HG02870 (cell line): ENCODE results near the gene DGKQ.
A peak's percentile ranks its signal among the peaks of the same experiment; 100 is the strongest.

Experiments
- ATAC-seq: cut with Tn5 transposase; IDR thresholded peaks from one replicate; pipeline ENCODE4 v1.9.1; 2021; ENCODE audit warnings: mild to moderate bottlenecking, moderate library complexity; ENCODE audit not compliant: unreplicated experiment

The DGKQ gene, protein sequence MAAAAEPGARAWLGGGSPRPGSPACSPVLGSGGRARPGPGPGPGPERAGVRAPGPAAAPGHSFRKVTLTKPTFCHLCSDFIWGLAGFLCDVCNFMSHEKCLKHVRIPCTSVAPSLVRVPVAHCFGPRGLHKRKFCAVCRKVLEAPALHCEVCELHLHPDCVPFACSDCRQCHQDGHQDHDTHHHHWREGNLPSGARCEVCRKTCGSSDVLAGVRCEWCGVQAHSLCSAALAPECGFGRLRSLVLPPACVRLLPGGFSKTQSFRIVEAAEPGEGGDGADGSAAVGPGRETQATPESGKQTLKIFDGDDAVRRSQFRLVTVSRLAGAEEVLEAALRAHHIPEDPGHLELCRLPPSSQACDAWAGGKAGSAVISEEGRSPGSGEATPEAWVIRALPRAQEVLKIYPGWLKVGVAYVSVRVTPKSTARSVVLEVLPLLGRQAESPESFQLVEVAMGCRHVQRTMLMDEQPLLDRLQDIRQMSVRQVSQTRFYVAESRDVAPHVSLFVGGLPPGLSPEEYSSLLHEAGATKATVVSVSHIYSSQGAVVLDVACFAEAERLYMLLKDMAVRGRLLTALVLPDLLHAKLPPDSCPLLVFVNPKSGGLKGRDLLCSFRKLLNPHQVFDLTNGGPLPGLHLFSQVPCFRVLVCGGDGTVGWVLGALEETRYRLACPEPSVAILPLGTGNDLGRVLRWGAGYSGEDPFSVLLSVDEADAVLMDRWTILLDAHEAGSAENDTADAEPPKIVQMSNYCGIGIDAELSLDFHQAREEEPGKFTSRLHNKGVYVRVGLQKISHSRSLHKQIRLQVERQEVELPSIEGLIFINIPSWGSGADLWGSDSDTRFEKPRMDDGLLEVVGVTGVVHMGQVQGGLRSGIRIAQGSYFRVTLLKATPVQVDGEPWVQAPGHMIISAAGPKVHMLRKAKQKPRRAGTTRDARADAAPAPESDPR

DNA sequence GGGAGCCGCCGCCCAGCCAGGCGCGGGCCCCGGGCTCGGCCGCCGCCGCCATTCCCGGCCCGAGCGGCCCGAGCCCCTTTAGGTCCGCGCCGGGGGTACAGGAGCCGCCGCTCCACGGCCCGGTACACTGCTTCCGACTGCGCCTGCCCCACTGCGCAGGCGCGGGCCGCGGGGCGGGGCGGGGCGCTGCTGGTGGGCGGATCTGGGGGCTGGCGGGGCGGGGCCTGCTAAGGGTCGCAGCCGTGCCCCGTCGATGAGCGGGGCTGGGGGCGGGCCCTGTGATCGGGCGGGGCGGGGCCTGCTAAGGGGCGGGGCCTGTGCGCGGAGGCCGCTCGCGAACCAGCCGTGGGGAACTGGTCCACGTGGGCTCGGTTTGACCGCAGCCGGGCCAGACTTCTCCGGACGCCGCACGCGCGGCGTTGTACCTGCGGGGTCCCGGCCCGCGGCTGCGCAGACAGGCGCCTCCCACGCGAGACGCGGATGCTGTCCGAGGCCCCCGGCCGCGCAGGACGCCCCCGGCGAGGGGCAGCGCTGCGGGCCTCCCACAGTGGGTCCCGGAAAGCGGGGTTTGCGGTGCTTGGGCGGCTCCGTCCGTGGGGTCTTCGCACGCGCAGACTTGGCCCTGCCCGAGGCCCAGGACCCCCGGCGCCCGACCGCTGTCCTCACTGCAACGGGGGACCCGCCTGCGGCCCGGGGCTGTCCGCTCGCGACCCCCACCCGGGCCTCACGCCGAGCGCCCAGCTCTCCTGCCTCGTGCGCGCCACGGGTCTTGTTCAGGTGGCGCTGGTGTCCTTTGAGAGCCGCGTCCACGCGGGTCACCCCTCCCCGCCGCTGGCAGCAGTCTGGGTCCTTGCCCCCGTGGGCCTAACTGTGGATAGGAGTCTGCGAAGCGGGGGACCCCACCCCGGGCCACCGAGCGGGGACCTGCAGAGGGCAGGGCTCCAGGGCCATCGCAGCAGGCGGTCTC lies at the start of gene DGKQ:
DGKQ (minus strand) TSS at position 139 of the 967 bp plus-strand sequence; CDS start at position 52, 87 bp downstream.
- peak; percentile 68 for ATAC-seq

DNA sequence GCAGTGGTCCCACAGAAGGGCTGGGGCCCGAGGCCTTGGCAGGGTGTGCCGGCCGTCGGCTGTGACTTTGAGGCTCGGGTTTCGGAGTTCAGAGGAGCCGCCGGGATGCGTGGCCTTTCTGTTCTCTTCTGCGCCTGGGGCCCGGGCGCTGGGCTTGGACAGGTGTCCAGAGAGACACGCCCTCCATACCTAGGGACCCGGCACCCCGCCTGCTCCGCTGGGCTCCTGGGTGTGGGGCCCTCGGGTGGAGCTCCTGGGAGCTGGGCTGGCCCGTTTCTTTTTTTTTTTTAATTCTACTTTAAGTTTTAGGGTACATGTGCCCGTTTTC lies 49.3 kb upstream of the DGKQ start:
- no peak for ATAC-seq

DNA sequence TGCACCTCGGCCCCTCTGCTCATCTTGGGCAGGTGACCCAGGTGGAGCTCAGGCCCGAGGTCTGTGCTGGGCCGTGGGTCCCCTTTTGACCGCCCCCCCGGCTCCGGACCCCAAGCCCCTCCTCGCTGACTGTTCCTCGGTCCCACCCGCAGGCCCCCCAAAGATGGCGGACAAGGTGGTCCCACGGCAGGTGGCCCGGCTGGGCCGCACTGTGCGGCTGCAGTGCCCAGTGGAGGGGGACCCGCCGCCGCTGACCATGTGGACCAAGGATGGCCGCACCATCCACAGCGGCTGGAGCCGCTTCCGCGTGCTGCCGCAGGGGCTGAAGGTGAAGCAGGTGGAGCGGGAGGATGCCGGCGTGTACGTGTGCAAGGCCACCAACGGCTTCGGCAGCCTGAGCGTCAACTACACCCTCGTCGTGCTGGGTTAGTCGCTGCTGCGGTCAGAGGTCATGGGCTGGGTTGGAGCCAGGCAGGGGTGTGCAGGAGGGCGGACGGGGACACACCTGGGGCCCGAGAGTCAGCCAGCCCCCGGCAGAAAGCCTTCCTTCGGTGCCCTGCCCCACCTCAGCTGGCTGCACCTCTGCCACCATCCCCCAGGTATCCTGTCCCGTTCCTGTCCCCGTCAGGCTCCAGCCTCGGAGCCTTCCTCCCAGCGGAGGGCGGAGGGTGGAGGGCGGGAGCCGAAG lies 48.8 kb upstream of the DGKQ start:
- ATAC-seq, result no peak

DNA sequence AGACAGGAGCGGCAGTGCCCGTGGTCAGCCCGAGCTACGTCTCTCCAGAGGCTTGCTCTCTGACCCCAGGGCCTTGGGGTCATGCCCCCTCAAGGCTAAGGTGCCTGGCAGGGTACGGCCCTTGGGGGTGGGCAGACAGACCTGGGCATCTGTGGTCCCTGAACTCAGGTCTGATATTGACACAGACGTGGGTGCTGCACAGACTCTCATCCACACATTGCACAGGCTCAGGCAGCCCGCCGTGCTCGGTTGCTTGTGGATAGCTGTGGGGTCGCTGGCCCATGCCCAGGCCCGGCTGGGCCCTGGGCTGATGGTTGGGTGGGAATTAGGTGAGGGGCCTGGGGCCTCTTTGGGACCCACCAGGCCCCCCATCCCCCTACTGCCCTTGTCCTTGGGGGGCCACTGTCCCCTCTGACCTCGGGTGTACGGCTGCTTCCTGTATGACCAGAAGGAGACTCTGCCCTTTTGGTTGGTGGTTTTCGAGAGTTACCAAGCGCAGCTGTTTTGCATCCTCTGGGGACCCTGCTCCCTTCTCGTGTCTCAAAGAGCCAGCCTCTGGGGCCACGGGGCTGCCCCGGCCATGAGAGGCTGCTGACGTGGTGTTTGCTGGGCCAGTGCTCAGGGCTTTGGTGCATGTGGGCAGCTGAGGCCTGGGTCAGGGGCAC lies 48.1 kb upstream of the DGKQ start:
- peak; percentile 58 for ATAC-seq

DNA sequence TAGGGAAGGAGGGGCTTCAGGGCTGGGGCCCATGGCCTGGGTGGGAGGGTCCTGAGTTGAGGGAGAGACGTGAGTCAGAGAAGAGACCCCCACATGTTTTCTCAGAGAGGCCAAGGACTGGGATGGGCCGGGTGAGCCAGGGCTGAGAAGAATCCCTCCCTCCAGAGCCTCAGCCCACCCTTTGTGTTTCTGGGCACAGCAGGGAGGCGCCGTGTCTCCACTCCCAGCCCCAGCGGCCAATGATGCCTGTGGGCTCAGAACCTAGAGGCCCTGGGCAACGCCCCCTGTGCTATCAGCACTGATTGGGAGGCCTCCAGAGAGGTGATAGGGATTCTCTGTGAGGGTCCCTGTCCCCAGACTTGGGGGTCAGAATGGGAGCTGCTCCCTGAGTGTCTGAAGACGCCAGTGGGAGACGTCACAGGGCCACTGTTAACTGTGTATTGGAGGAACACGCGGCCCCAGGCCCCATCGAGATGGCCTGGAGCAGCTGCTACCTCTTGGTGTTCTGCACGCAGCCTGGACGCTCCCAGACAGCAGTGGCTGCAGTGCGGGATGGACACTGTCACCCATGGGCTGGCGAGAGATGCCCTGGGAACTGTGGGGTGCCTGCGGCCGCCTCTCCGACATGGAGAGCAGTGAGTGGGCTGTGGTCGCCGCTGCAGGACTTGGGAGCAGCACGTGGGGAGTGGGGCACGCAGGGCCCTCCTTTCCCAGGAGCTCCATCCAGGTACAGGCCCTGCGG lies 46.5 kb upstream of the DGKQ start:
- no peak for ATAC-seq

DNA sequence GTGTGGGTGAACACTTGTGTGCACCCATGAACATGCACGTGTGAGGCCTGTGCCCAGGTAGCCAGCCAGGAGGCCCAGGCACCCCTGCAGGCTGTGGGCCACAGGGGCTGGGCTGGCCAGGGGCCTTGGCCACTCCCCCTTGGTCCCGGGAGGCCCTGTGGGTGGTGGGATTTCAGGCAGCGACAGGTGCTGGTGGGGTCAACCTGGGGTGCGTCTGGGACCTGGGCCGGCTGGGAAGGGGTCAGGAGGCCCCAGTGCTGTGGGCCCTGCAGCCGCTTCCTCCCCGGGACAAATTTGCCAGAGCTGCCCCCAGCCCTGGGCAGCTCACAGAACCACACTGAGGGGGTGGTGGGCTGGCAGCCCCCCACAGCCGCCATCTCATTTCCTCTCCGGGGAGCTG lies 46.0 kb upstream of the DGKQ start:
- ATAC-seq, result no peak

DNA sequence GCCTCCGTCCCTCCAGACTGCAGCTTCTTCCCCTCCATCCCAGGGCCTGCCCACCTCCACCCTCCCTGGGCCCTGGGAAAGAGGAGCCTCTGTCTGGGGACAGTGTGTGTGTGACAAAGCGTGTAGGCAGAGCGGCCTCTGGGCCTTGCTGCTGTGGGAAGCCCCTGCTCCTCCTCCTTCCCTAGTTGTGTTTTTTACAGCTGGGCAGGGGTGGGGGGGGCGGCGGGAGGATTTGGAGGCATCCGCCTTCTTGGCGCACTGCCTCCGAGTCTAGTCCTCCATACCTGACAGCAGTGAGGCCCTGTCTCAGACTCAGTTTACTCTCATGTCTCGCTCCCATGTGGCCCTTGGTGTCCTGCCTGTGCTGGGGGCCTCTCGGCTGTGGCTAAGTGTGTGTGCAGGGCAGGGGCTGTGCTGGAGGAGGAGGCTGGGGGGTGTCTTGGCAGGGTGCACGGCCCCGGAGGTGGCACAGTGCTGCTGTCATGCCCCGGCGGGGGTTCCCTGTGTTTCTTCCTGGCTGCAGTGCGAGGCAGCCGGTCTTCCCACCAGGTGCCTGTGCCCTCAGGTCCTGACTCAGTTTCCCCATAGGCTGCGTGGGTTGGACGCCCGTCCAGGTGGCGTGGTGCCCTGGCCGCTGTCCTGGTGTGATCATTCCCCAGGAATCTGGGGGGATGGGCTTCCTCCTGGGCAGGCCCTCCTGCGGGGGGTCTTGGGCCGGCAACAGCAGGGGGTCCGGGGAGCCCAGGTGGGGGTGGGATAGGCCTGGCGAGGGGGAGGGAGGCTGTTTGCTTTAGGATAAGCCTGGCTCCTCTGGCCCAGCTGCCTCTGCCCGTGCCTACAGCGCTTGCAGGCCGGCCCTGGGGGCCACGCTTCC lies 45.0 kb upstream of the DGKQ start:
- no peak for ATAC-seq

DNA sequence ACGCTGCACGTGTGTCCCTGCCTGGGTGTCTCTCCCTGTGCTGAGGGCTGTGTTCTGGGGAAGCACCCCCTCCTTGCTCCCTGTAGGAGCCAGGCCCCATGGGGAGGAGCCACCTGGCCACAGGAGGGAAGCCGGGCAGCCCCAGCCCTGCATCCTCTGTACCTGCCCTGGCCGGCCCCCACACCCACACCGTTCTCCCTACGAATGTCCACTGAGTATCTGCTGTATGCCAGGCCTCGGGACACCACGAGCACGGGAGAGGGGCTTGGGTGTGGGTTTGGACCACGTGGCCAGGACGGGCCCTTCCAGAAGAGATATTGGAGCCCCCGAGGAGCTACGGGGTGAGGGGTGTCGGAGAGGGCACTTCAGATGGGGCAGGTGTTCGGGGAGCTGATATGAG lies 44.3 kb upstream of the DGKQ start:
- no peak for ATAC-seq

DNA sequence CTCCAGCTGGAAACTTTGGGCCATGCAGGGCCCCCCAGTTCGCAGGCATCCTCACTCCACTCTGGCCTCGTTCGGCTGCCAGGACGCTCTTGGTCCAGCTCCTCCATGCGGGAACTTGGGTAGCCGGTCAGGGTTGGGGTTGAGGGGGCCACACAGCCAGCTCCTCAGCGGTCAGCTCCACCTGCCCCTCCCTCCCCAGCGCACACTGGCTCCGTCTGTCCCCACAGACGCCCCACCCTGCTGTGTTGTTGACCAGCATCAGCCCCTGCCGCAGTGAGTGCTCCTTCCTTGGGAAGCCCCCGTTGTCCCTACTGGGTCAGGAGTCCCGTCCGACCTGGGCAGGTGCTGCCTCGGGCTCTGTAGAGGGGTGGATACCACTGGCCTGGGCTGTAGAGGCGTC lies 43.8 kb upstream of the DGKQ start:
- ATAC-seq, result no peak

DNA sequence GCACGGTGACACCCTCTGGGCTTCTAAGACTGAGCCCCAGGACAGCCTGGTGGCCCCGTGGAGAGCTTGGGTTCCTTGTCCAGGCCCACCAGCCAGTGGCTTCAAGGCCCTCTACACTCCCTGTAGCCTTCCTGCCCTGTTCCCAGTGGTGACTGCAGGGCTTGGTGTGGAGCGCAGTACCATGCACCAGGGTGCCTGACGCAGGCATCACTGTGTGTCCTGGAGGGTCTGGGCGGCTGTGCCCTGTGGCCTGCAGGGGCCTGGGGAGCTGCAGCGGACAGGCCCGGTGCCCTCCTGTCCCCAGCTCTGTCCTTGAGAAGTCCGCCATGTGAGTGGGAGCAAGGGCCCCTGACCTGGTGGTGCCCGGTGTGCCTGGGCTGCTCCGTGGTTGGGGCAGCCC lies 42.4 kb upstream of the DGKQ start:
- no peak for ATAC-seq

DNA sequence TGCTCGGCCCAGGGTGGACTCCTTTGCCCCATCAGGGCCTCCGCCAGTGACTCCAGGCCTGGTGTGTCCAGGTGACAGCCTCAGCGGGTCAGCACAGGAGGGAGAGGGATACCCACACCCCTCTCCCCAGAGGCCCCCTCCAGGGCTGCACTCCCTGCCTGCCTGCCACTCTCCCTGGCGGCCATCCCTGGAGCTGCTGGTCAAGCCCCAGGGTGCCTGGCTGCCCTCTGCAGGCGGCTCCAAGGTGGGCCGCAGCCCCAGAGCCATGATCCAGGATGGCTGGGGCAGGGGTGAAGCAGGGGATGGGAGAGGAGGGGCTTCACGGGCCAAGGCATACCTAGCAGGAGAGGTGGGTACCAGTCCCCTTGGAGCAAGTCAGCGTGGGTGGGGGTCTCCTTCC lies 41.8 kb upstream of the DGKQ start:
- ATAC-seq, result no peak

DNA sequence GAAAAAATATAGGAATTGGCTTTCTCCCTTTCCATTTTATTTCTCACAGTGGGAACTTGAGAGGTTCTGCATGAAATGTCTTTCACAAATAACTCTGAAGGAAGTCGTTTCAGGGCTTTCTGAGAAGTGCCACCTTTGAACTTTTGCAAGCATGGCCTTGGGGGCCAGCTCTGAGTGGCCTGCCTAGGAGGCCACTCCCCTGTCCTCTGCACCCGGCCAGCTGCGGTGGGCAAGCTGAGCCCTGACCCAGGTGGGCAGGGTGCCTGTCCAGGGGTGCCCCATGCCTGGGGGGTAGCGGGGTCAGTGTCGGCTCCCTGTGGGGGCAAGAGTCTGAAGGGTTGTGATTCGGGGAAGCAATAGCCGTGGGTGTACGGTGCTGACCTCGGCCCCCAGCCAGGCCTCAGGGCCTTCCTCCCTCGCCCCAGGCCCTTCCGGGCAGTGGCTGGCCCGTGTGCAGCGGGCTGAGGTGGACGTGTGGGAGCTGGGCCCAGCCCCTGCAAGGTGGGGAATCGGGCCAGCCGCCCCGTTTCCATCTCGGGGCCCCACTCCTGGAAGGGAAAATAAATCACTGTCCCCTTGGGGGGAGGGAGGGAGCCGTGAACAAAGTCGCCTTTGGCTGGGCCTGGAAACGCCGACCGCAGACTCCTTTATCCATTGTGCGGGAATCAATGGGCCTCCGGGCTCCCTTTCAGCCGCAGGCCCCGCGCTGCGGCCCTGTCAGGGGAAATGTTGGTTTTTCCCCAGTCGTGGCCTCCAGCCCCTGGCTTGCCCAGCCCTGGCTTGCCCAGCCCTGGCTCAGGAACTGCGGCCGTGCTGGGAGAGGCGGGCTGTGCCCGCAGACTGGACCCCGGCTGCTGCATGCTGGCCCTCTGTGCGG lies 41.2 kb upstream of the DGKQ start:
- ATAC-seq, result no peak

DNA sequence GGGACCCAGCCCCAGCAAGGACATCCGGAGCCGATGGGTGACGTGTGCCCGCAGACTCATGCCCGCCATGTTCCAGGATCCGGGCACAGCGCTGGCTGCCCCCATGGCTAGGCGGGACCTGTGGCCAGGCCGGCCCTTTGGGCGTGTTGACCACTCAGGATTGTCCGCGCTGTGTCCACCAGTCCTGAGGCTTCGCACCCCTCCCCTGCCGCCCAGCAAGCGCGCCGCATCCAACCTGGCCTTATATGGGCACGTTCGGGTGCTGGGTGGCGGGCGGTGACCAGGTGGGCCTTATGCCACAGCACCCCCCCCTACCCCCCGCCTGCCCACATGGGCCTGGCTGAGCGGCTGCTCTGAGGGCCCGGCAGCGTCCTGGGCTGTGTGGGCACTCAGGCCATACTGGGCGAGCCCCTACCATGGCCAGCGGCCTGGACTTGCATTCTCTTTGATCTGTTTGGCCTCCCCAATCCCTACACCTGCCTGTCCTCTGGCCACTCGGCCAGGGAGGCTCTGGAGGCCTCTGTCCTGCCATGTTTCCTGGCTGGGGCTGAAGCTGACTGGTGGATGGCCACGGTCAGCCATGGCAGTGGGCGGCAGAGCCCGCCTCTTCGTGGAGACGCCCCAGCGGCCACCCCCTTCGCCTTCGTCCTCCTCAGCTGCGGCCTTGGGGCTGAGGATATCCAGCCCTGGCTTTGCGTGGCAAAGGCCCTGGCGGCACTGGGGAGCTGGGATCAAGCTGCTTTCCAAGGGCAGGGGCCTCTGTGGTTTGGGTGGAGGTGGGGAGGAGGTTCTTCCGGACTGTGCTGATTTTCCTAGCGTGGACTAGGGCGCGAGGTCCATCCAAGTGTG lies 40.1 kb upstream of the DGKQ start:
- no peak for ATAC-seq

DNA sequence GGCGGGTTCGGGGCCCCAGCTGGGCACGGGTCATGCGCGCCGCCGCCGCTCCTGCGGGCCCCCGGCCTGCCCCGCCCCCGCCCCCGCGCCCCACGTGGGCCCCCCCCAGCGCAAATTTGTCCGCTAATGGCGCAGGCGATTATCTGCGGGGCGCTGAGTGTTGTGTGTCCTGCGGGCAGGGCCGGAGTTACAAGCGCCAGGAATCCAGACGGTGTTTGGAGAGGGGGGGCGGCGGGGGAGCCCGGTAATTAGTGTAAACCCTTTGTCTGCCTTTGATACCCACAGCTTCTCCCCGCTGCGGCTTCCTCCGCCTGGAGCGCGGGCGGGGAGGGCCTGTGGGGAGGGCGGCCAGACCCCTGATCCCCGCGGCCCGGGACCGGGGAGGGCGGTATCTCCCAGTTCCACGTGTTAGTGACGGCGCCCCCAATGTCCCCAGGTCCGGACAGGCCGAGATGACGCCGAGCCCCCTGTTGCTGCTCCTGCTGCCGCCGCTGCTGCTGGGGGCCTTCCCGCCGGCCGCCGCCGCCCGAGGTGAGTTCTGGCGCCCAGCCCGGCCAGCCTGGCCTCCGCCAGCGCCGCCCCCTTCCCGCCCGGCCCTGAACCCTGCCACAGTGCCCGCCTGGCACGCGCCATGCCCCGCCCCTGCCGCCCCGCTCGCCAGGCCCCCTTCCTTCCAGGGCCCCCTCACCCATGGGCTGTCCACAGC lies 38.8 kb upstream of the DGKQ start:
- no peak for ATAC-seq

DNA sequence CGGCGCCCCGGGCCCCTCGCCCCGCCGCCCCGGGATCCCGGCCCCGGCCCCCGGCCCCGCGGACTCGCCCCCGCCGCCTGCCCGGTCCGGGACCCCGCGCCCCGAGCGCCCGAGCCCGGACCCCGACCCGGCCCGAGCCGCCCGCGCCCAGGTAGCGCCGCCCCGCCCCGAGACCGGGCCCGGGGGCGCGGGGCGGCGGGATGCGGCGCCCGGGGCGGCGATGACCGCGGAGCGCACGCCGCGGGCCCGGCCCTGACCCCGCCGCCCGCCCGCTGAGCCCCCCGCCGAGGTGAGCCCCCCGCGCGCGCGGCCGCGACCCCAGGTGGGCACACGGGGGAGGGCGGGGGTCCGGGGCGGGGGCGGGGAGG lies 38.3 kb upstream of the DGKQ start:
- no peak for ATAC-seq
